Raji (cell line): ENCODE data around the gene TMEM135.

Source experiments
- POLR2A ChIP-seq: IDR thresholded peaks from 2 replicates; pipeline ENCODE4 v1.6.1; 2011; ENCODE audit warnings: low read depth, low read length, control low read depth; ENCODE audit not compliant: insufficient read depth

Gene TMEM135

GRCh38 chr11:87239531-87239930 lies 201.8 kb downstream of the TMEM135 start:
- TF ChIP-seq POLR2A = no peak

DNA sequence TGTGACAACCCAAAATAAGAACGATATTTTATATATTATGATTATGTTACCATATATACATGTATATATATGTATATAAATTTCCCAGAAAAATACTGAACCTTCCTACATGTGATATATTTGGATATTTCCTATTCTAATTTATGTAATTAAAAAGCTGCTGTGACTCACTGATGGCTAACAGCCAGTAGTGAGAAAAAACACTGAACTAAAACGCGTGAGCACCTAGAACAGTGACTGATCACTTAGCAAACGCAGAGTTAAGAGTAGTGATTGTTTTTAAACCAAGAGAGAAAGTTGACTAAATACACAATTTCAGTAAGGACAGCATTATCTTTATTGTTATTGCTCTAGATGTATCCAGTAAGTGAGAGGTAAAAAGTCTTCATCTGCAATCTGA lies 213.8 kb downstream of the TMEM135 start:
- no peak for TF ChIP-seq POLR2A

DNA sequence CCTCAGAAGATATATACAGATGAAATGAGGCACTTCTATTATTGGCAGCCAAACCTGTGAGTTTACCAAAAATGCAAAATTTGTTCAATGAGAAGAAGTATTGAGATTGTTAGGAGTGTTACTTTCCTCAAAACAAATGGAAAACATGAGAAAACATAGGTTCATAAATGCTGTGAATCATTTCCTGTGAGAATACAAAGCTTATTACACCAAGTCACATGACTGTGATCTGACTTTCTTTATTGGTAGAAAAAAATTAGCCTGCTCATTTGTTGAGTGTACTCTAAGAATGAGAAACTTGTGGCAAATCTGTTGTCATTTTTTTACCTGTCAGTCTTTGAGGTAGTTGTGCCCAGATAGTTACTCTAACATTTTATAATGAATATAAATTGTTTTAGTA lies 215.1 kb downstream of the TMEM135 start:
- no peak for TF ChIP-seq POLR2A

- no peak for TF ChIP-seq POLR2A
These were observed 216.8 kb downstream of the TMEM135 start for GRCh38 chr11:87254562-87254961.

DNA sequence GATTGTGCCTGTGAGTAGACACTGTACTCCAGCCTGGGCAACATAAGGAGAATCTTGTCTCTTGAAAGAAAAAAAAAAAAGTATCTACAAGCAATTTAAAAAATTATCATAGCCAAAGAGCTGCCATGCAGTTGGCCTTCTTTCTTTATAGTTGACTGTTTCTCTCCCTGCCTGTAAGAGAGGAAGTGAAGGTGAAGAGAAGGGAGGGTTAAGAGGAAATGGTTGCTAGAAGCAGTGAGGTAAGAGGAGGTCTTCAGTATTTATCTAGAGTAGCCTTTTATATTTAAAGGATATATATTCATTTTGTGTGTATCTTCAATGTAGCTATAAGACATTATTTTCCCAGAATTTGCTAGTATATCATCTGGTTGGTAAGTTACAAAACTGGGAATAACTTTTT lies 217.9 kb downstream of the TMEM135 start:
- no peak for TF ChIP-seq POLR2A

- no peak for TF ChIP-seq POLR2A
These were observed 219.1 kb downstream of the TMEM135 start for GRCh38 chr11:87256694-87257340.

DNA sequence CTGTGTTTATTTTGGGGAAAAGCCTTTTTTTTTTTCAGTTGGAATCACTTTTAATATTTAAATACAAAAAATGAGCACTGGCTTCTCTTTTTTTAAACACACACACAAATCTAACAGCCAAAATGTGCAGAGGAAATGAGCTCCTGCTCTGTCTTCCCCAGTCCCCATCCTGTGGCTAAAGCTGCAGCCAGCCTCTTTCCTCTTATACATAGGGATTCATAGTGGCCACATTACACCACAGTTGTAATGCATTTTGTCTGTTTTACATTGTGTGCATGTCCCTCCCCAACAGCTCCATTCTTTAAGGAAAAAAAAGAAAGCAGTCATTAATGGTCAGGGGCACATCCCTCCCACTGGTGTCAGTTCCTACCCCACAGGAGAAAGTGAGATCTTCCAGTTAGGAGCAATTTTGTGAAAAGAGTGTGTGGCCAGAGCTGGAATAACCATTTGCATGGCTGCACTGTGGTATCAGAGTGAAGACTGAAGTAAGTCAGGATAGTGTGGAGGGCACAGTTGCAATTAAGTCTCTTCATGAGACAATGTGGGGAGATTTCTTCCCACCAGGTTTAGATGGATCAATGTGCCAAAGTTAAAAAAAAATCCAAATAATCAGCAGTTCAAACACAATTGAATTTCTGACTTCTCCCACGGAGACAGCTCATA lies 220.6 kb downstream of the TMEM135 start:
- TF ChIP-seq POLR2A = no peak

GRCh38 chr11:87259736-87260135 lies 222.0 kb downstream of the TMEM135 start:
- TF ChIP-seq POLR2A = no peak

DNA sequence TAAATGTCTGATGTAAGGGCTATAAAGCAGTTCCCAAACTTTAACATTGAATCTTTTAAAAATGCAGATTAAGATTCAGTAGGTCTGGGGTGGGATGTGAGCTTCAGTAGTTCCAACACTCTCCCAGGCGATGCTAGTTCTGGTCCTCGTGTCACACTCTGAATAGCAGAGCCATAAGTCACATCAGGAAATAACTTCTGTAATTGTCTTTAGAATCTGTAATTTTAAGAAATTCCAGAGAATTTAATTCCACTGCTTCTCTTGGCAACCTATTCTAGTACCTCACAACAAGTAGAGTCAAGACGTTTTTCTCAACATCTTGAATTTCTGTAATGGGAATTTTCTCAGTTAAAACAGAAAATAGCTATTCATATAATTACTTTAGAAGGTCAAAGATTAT lies 223.1 kb downstream of the TMEM135 start:
- TF ChIP-seq POLR2A = no peak

DNA sequence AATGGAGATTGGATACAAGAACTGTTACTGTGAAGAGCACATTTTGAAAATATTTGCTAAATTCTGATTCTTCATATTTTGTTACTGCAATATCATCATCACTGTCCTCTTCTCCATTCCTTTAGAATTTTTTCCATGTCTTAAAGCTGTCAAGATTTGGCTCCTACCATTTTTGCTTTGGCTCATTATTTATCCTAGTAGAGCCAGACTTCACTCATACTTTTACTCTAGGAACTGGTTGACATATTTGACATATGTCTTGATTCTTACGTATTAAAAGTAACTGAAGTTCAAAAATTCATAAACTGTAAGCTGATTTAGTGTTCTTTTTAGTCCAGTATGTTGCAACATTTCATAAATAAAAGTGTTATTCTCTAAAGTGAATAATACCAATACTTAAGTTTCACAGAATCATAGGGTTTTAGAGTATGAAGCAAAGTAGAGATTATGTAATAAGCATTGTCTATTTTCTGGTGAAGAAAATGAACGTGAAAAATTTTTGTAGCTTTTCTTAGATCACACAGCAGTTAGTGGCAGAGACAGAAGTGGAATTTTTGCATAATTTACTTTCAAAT lies 225.6 kb downstream of the TMEM135 start:
- no peak for TF ChIP-seq POLR2A

- no peak for TF ChIP-seq POLR2A
These were observed 226.2 kb downstream of the TMEM135 start for GRCh38 chr11:87263979-87264378.

DNA sequence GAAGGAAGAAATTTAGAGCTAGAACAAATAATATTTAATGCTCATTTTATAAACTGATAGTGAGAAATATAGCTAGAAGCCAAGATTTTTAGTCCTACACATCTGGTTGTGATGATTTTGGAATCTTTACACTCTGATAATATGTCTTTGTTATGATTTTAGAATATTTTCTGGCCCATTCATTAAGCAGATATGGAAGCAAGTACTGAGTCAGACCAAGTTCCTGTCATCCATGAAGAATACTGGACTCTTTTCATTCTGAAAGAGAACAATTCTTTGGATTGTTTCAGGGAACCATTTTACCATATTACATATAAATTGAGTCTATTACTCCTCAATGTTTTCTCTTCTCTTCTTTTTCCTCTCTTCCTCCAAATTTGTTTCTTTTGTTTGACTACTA lies 227.4 kb downstream of the TMEM135 start:
- TF ChIP-seq POLR2A = no peak

GRCh38 chr11:87265979-87266378 lies 228.2 kb downstream of the TMEM135 start:
- TF ChIP-seq POLR2A = no peak

DNA sequence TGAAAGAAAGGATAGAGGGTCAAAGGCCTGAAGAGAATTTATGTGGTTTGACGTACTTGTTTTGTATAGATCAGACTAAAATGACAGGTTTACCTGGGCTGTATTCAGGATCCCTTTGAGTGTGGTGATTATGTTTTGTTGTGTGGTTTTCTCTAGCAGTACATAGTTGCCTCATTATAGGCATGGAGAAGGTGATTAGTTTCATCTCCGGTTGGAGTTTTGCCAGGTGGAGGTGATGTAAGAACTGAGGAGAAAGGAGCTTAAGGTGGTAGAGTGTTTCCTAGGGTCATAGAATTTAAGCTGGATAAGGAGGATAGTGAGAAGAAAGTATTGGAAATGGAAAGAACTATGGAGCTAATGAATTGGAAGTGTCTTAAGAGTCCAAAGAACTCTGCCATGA lies 229.0 kb downstream of the TMEM135 start:
- TF ChIP-seq POLR2A = no peak

GRCh38 chr11:87275176-87275575 lies 237.4 kb downstream of the TMEM135 start:
- TF ChIP-seq POLR2A = no peak

GRCh38 chr11:87280143-87280542 lies 242.4 kb downstream of the TMEM135 start:
- TF ChIP-seq POLR2A = no peak
